Measurements from ENCODE around the gene CCNA2. TPM values are rescaled to one million over a fixed set of nuclear protein-coding genes. Genes with fewer than 3 reads are reported as not detected.

The CCNA2 gene
- total and polyA plus RNA-seq, 2 donors: 0.94 to 34.3 TPM

GRCh38 chr4:121822796-121823504, 733 bp downstream of the CCNA2 start:
- no peaks in the 10 kb centered on the region for H3K36me3 ChIP-seq (ENCODE audit: insufficient read depth)
- H3K27ac ChIP-seq (ENCODE audit: low read depth): no peak overlapping the region
- 1% methylated on average over 30 of the region's 30 CpGs for WGBS
- no peaks in the 10 kb centered on the region for H3K4me1 ChIP-seq (ENCODE audit: insufficient read depth)
- no peak for DNase-seq (ENCODE audit: extremely low spot score)
- H3K4me3 ChIP-seq (ENCODE audit: low read depth, low read length): peak overlapping the region; percentile 58

DNA sequence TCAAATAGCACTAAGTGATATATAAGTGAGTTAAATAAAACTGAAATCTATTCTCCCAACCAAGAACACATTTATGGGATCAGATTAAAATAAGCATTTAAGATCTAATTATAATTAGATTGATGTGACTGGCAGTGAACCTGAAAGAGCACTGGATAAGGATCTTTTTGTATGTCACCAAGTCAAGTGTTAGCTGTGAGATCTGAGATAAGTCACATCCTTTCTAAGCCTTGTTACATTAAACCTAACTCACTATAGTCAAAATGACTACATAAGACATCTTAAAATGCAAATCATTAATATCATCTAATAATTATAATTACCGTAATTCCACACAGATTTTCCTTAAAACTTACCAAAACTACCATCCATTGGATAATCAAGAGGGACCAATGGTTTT, 1.6 kb downstream of the CCNA2 start:
- no peak for DNase-seq (ENCODE audit: extremely low spot score)
- Histone ChIP-seq H3K27ac (ENCODE audit: low read depth) (no peak overlapping the region), H3K36me3 (ENCODE audit: insufficient read depth) (peaks cover 3% of the 10 kb centered on the region), H3K4me1 (ENCODE audit: insufficient read depth) (no peaks in the 10 kb centered on the region), H3K4me3 (ENCODE audit: low read depth, low read length) (no peak overlapping the region)
- WGBS: 86% methylated on average over 1 of the region's 1 CpG

- H3K27ac ChIP-seq (ENCODE audit: low read depth): no peak overlapping the region
- H3K4me1 ChIP-seq (ENCODE audit: insufficient read depth): no peaks in the 10 kb centered on the region
- DNase-seq (ENCODE audit: extremely low spot score): no peak
- H3K36me3 ChIP-seq (ENCODE audit: insufficient read depth): peaks cover 7% of the 10 kb centered on the region
- H3K4me3 ChIP-seq (ENCODE audit: low read depth, low read length): no peak overlapping the region
- WGBS: 49% methylated on average over 1 of the region's 1 CpG
Measured at GRCh38 chr4:121819216-121819965, 4.3 kb downstream of the CCNA2 start.

DNA sequence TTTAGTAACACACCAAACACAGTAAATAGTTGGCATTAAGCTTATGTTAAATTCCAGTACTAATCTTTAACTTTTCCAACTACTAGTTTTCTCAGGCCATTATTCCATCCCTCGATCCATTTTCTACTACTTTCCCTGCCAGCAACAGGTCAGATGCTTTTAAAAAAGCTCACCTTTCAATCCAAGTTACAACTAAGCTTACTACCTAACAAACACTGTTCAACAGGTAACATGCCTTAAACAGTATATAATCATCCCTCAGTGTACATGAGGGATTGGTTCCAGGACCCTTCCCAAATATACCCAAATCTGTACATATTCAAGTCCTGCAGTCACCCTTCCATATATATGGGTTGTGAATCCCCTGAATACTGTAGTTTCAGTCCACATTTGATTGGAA, 5.5 kb downstream of the CCNA2 start:
- Histone ChIP-seq H3K27ac (ENCODE audit: low read depth) (no peak overlapping the region), H3K4me1 (ENCODE audit: insufficient read depth) (no peaks in the 10 kb centered on the region), H3K36me3 (ENCODE audit: insufficient read depth) (peaks cover 7% of the 10 kb centered on the region), H3K4me3 (ENCODE audit: low read depth, low read length) (no peak overlapping the region)
- no peak for DNase-seq (ENCODE audit: extremely low spot score)
- 51% methylated on average over 1 of the region's 1 CpG for WGBS

GRCh38 chr4:121817701-121818100, 6.0 kb downstream of the CCNA2 start:
- no peak for DNase-seq (ENCODE audit: extremely low spot score)
- no peak overlapping the region for H3K27ac ChIP-seq (ENCODE audit: low read depth)
- H3K4me1 ChIP-seq (ENCODE audit: insufficient read depth): no peaks in the 10 kb centered on the region
- no peak overlapping the region for H3K4me3 ChIP-seq (ENCODE audit: low read depth, low read length)
- 86% methylated on average over 1 of the region's 1 CpG for WGBS
- H3K36me3 ChIP-seq (ENCODE audit: insufficient read depth): peaks cover 7% of the 10 kb centered on the region

- no peak for DNase-seq (ENCODE audit: extremely low spot score)
- Histone ChIP-seq H3K27ac (ENCODE audit: low read depth) (no peak overlapping the region), H3K4me1 (ENCODE audit: insufficient read depth) (no peaks in the 10 kb centered on the region), H3K36me3 (ENCODE audit: insufficient read depth) (peaks cover 9% of the 10 kb centered on the region), H3K4me3 (ENCODE audit: low read depth, low read length) (no peak overlapping the region)
- WGBS: 85% methylated on average over 3 of the region's 3 CpGs
Measured at GRCh38 chr4:121817006-121817405, 6.7 kb downstream of the CCNA2 start.

DNA sequence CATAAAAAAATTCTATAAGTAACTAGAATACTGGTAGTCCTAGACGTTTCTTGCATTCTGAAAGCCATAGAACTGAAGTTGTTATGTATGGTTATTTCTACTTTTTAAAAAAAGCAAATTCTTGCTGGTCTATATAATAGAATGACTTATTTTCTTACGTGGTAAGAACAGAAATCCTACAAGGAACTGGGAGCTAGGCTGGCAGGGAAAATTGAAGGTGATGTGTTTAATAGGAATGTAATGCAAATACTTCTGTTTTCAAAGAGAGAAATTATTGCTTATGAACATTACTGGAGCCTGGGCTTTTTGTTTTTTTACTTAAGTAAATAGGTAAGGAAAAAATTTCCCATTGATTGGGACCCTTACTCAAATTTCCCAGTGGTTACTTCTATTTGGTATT, 8.9 kb downstream of the CCNA2 start:
- DNase-seq (ENCODE audit: extremely low spot score): no peak
- peaks cover 12% of the 10 kb centered on the region for H3K36me3 ChIP-seq (ENCODE audit: insufficient read depth)
- no peak overlapping the region for H3K27ac ChIP-seq (ENCODE audit: low read depth)
- WGBS: 82% methylated on average over 2 of the region's 2 CpGs
- no peak overlapping the region for H3K4me3 ChIP-seq (ENCODE audit: low read depth, low read length)
- no peaks in the 10 kb centered on the region for H3K4me1 ChIP-seq (ENCODE audit: insufficient read depth)

DNA sequence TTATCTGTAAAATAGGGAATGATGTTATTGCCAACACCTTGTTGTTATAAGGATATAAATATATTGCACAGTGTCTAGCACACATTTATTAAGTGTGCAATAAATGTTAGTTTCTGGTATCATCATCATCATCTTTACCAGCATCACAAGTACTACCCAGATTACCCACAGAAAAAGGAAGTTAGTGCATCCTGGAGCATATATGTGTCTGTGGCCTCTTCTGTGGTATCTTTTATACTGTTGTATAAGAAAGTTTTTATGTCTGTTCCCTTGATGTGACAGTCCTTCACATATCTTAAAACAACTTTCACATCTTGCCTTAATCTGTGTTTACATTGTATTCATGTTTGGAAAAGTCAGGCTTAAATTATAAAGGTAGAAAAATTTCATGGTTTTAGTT, 12.6 kb downstream of the CCNA2 start:
- Histone ChIP-seq H3K4me1 (ENCODE audit: insufficient read depth) (no peaks in the 10 kb centered on the region), H3K4me3 (ENCODE audit: low read depth, low read length) (no peak overlapping the region), H3K27ac (ENCODE audit: low read depth) (no peak overlapping the region), H3K36me3 (ENCODE audit: insufficient read depth) (peaks cover 14% of the 10 kb centered on the region)
- no peak for DNase-seq (ENCODE audit: extremely low spot score)

GRCh38 chr4:121806411-121806810, 17.3 kb downstream of the CCNA2 start:
- Histone ChIP-seq H3K4me1 (ENCODE audit: insufficient read depth) (no peaks in the 10 kb centered on the region), H3K27ac (ENCODE audit: low read depth) (no peak overlapping the region), H3K36me3 (ENCODE audit: insufficient read depth) (peaks cover 11% of the 10 kb centered on the region), H3K4me3 (ENCODE audit: low read depth, low read length) (no peak overlapping the region)
- 57% methylated on average over 4 of the region's 4 CpGs for WGBS
- no peak for DNase-seq (ENCODE audit: extremely low spot score)

- Histone ChIP-seq H3K4me1 (ENCODE audit: insufficient read depth) (no peaks in the 10 kb centered on the region), H3K27ac (ENCODE audit: low read depth) (no peak overlapping the region), H3K4me3 (ENCODE audit: low read depth, low read length) (peak overlapping the region; percentile 74), H3K36me3 (ENCODE audit: insufficient read depth) (peaks cover 2% of the 10 kb centered on the region)
- DNase-seq (ENCODE audit: extremely low spot score): no peak
- WGBS: 17% methylated on average over 4 of the region's 4 CpGs
Measured at GRCh38 chr4:121801715-121802075, 22.0 kb downstream of the CCNA2 start.

DNA sequence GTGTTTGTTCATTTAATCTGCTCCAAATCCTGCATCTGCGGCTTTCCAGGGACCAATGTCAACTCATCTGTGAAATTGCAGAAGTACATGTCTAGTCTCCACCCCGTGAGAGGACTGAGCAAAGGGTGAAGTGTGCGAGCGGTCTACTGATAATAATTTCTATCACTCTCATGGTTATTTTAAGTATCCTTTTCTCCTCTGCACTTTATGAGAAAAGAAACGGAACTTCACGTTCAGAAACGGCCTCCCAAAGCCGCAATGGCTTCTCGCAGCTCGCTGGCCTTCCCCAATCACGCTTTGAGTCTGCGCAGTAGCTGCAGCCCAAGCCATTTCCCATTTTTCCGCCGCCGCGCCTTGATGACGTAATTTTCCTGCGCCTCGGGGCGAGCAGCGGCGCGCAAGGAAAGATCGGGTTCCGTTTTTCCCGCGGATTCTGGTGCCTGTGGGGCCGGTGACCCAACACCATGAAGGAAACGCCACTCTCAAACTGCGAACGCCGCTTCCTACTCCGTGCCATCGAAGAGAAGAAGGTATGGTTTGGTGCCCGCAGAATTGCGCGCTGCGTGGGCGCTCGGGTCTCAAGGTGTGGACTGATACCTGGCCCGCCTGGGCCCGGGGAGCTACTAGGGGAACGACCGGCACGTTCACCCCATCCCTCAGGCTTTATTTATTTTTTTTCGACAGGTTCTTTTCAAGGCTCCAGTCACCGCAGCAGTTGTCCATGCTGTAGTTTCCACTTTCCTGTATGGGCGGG, 22.5 kb downstream of the CCNA2 start, which contains the start of gene EXOSC9:
TSS of gene EXOSC9 (plus strand) at position 363 of the 754 bp plus-strand sequence. CDS start at position 465, 102 bp downstream.
- WGBS: under 1% methylated on average over 48 of the region's 48 CpGs
- H3K27ac ChIP-seq (ENCODE audit: low read depth): peak within 1 kb of the TSS; percentile 92
- DNase-seq (ENCODE audit: extremely low spot score): peak; percentile 93
- no peaks in the 10 kb centered on the region for H3K4me1 ChIP-seq (ENCODE audit: insufficient read depth)
- peaks cover 2% of the 10 kb centered on the region for H3K36me3 ChIP-seq (ENCODE audit: insufficient read depth)
- peak within 1 kb of the TSS; percentile 74 for H3K4me3 ChIP-seq (ENCODE audit: low read depth, low read length)

GRCh38 chr4:121800638-121800960, 23.1 kb downstream of the CCNA2 start:
- Histone ChIP-seq H3K4me3 (ENCODE audit: low read depth, low read length) (peak overlapping the region; percentile 74), H3K27ac (ENCODE audit: low read depth) (peak overlapping the region; percentile 92), H3K4me1 (ENCODE audit: insufficient read depth) (no peaks in the 10 kb centered on the region), H3K36me3 (ENCODE audit: insufficient read depth) (peaks cover 2% of the 10 kb centered on the region)
- WGBS: 31% methylated on average over 8 of the region's 8 CpGs
- no peak for DNase-seq (ENCODE audit: extremely low spot score)

GRCh38 chr4:121799867-121800501, 23.7 kb downstream of the CCNA2 start:
- WGBS: 90% methylated on average over 3 of the region's 3 CpGs
- DNase-seq (ENCODE audit: extremely low spot score): no peak
- no peak overlapping the region for H3K4me3 ChIP-seq (ENCODE audit: low read depth, low read length)
- H3K36me3 ChIP-seq (ENCODE audit: insufficient read depth): peaks cover 2% of the 10 kb centered on the region
- H3K27ac ChIP-seq (ENCODE audit: low read depth): no peak overlapping the region
- no peaks in the 10 kb centered on the region for H3K4me1 ChIP-seq (ENCODE audit: insufficient read depth)
